Activated CD4-positive, alpha-beta T cell treated with anti-CD3 and anti-CD28 coated beads, Interleukin-2, amount 50 U/mL, for 24 hours (primary cell): ENCODE measurements around the gene HOOK2.
"Not testable (repeated sequence)": the region's sequence is repeated elsewhere in the genome, so short reads cannot be mapped to it uniquely, and the experiment has no call there.

ENCODE experiments used
- DNase-seq, 2 donors: peaks; one replicate each; pipeline ENCODE4 v3.0.0-alpha.2; 2020; ENCODE audit warnings: low read depth in 1 of 2, low spot score in 1 of 2

The HOOK2 gene

DNA sequence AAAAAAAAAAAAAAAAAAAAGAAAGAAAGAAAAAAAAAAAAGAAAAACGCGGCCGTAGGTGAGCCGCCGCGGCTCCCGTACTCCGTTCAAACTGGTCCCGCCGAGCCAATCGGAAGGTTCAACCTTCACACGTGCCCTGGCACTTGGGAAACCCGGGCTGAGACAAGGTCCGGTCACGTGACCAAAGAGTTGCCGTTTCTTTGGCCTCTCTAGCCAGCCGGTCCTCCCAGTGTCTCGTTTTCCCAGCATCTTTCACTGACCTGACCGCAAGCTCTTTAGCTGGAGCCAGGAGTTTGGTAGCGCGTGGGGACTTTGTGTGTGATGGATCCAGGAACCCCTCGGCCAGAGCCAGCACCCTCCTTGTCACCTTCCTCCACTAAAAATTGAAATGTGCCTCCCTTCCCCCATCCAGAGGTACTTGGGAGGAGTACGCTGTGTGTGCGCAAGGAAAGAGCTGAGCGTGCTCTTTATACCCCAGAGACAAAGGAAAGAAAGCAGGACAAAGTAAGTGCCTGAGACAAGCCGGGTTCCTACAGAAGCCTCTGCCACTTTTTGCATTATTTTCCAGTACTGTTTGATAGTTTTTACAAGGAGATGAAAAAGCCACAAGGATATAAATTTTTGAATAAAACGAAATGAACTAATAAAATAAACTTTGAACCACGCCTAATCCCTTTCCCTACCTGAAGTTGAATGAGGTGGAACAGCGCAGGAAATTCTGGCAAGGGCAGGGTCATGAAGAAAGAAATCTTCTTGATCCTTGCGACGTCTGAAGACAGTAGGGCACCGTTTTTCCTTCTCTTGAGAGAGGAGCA is 52.6 kb downstream of the HOOK2 start:
- peak; percentile 74 to 94 for DNase-seq

DNA sequence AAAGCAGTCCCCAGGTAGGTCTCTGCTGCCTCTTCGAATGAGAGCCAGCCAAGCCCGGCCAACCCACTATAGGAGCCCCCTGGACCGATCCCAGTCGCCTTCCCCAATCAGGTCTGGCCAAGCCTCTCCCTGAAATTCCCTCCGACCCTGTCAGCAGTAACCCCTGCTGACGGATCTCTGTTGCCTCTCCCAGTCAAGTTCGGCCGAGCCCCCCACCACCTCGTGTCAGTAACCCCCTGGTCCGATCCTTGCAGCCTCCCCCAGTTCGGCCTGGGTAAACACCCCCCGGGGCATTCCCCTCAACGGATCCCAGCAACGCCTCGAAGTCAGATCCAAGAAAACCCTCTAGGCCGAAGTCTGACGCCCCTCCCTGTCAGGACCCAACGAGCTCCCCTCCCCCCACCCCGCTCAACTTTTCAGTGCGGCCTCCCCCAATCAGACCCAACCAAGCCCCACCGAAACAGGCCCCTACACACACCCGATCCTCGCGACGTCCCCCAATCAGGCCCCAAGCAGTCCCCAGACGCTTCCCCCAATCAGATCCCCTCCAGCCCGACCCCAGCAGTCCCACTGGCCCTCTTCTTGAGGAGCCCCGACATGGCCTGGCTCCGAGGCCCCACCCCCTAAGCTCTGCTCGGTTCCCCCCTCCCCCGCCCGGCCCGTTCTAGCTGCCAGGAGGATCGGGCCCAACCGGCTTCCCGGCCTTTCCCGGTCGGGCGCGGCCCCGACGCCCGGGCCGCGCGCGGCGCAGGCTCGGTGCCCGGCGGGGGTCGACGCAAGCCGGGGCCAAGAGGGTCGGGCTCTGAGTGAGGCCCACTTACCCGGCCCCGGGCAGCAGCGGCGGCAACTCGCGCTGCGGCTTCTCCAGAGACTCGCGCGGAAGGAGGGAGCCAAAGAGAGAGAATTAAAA is 53.4 kb downstream of the HOOK2 start:
- peak in 1 of 2 donors; percentile 11 for DNase-seq

DNA sequence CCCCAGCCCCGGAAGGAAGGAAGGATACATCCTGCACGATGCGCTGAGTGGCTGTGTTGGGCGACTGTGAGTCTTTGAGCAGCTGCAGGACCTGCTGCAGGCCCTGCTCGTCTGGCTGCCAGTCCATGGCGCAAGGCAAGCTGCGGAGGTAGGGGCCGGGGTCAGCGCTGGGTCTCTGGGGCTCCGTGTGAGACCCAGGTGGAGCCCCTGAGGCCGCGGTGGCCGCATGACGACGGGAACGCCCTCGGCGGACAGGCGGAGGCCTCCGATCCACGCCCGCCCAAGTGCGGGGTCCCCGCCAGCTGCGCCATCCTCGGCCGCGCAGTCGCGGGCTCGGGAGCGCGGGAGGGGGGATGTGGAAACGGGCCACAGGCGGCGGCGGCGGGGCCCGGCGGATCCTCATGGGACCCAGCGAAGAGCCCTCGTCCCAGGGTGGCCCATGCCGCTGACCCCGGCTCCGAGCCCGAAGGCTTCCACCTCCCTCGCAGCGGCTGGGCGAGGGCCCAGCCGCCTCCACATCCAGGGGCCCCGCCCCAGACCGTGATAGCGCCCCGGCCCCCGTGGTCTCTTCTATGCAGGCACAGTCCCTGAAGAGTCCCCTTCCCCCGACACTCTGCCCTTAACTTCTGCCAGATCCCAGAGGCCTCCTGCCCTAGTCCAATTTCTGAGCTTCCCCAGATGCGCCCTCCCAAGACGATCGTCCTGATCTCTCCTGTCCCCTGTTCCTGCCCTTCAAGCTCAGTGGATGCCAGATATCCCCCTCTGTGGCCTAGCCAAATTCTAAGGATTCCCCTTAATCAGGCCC is 54.3 kb downstream of the HOOK2 start:
- no peak for DNase-seq

DNA sequence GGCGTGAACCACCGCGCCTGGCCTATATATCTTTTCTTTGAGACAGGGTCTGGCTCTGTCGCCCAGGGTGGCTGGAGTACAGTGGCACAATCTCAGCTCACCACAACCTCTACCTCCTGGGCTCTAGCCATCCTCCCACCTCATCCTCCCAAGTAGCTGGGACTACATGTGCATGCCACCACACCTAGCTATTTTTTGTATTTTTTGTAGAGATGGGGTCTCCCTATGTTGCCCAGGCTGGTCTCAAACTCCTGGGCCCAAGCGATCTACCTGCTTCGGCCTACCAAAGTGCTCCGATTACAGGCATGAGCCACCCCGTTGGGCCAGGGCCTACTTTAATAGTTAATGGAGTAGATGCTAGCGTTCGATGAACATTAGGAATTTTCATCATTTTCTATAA is 55.1 kb downstream of the HOOK2 start:
- DNase-seq, result no peak

DNA sequence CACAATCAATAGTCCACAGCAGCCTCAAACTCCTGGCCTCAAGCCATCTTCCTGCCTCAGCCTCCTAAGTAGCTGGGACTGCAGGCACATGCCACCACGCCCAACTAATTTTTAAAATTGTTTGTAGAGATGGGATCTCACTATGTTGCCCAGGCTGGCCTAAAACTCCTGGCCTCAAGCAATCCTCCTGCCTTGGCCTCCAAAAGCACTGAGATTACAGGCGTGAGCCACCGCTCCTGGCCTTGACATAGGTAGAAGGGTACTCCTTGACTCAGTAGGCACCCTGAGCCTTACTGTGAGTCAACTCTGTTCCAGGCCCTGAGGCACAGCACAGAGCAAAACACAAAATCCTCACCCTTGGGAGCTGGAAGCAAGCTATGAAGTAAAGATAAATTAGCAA is 59.4 kb downstream of the HOOK2 start:
- no peak for DNase-seq

DNA sequence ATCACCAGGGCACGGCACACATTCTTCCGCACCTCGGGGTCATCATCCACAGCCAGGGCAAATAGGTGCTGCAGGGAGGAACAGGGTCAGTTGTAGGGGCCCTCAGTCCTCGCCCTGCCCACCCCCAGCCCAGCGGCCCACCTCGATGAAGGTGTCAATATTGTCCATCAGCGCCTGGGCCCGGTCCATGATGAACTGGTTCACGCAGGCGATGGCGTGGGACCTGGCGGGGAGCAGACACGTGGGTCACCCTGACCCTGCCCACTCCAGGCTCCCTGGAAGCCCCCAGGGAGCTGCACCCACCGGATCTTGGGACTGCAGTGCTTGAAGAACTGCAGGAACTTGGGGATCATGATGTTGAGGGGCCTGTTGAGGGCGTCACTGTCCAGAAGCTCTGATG is 60.2 kb downstream of the HOOK2 start:
- no peak for DNase-seq

DNA sequence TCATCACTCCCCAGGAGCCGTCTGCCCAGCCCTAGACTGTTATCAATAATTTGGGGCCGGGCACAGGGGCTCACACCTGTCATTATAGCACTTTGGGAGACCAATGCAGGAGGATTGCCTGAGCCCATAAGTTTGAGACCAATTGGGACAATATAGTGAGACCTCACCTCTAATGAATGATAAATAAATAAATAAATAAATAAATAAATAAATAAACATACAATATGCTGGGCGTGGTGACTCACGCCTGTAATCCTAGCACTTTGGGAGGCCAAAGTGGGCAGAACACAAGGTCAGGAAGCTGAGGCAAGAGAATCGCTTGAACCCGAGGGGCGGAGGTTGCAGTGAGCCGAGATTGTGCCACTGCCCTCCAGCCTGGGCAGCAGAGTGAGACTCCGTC is 62.0 kb downstream of the HOOK2 start:
- DNase-seq, result not testable (repeated sequence)
